Epithelial cell of esophagus (primary cell): Measurements from ENCODE around the gene WDFY1.

Experiments
- DNase-seq: peaks from one replicate; pipeline ENCODE4 v3.0.0; 2010; ENCODE audit warnings: low read depth
- H3K4me3 ChIP-seq: 2 replicates; pipeline ENCODE4 v1.5.1; 2011; ENCODE audit warnings: mild to moderate bottlenecking, low read length, control low read depth
- TF ChIP-seq, protein P1 (sequence below): IDR thresholded peaks from 2 replicates; pipeline ENCODE4 v1.5.1; 2011; ENCODE audit warnings: low read depth, mild to moderate bottlenecking, low read length, control low read depth, inconsistent platforms; ENCODE audit not compliant: insufficient read depth; ENCODE audit errors: missing control alignments

The WDFY1 gene

DNA sequence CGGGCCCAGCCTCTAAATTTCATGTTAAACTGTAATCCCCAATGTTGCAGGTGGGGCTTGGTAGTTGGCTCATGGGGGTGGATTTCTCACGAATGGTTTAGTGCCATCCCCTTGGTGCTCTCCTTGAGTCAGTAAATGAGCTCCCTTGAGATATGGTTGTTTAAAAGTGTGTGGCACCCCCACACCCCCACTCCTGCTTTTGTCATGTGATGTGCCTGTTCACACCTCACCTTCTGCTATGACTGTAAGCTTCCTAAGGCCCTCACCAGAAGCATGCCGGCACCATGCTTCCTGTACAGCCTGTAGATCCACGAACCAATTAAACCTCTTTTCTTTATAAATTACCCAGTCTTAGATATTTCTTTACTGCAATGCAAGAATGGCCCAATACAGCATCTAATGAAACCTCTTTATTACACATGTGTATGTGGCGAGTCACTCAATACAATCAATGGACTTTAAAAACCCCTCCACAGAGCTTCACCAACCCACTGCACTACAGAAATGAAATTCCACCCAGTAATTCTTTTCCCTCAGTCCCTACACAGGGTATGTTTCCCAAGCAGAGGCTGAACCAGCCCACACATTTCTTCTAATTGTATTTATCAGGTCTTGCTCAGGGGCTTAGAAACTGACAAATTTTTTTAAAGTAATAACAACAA, 47.3 kb downstream of the WDFY1 start:
- H3K4me3 ChIP-seq, result no peak overlapping the region
- TF ChIP-seq, protein P1, sequence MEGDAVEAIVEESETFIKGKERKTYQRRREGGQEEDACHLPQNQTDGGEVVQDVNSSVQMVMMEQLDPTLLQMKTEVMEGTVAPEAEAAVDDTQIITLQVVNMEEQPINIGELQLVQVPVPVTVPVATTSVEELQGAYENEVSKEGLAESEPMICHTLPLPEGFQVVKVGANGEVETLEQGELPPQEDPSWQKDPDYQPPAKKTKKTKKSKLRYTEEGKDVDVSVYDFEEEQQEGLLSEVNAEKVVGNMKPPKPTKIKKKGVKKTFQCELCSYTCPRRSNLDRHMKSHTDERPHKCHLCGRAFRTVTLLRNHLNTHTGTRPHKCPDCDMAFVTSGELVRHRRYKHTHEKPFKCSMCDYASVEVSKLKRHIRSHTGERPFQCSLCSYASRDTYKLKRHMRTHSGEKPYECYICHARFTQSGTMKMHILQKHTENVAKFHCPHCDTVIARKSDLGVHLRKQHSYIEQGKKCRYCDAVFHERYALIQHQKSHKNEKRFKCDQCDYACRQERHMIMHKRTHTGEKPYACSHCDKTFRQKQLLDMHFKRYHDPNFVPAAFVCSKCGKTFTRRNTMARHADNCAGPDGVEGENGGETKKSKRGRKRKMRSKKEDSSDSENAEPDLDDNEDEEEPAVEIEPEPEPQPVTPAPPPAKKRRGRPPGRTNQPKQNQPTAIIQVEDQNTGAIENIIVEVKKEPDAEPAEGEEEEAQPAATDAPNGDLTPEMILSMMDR, result no peak
- no peak for DNase-seq

DNA sequence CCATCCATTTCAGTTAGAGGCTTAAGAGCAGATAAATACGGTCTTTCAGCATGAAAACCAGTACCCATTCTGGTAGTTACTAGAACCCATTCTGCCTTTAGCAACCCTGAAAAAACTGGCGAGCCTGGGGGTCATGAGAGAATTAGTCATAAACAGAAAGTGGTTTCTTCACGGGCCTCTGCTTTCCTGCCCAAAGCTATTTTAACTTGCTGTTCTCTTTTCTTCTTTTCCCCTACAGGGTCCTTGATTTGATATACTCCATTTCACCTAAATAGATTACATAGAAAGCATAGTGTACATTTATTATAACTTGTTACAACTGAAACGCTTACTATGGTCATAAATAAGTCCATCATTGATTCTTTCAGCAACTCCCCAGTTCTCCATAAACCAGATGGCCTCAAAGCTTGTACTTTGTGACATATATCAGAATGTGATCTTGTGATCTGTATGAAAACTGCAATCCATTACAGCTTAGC, 48.3 kb downstream of the WDFY1 start:
- DNase-seq, result peak; percentile 22
- TF ChIP-seq, protein P1, result no peak
- no peak overlapping the region for H3K4me3 ChIP-seq

DNA sequence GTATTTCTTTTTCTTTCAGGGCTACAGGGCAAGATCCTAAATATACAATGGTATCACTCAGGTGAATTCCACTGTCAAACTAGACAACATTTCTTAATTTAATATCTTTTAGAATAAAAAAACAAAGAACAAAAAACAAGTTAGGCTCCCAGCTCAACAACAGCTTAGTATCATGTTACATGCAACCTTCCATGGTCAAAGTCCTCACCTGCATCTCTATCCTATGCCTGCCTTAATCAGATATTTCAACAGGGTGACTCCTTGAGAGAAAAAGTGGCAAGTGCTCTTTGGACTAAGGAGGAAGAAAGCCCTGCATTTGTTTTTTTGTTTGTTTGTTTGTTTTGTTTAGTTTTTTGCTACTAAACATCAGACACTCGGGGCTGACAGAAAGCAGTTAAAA, 50.2 kb downstream of the WDFY1 start:
- TF ChIP-seq, protein P1, result no peak
- H3K4me3 ChIP-seq, result no peak overlapping the region
- no peak for DNase-seq

DNA sequence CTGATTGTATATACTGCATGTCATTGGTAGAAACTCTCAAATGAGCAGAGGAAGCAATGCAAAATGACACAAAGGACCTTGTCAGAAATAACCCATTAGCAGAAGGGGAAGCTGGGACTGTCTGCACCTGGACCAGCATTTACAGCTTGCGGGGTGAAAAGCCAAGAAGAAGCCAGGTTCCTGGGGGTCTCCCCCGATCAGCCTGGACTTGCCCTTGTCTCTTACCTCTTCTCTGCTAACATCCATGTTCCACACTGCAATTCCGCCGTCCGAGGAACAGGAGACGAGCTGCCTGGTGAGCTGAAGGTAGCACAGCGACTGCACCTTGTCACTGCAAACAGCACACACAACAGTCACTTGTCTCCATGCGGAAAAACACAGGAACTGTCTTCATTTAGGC, 51.1 kb downstream of the WDFY1 start:
- no peak overlapping the region for H3K4me3 ChIP-seq
- no peak for DNase-seq
- TF ChIP-seq, protein P1, result no peak

DNA sequence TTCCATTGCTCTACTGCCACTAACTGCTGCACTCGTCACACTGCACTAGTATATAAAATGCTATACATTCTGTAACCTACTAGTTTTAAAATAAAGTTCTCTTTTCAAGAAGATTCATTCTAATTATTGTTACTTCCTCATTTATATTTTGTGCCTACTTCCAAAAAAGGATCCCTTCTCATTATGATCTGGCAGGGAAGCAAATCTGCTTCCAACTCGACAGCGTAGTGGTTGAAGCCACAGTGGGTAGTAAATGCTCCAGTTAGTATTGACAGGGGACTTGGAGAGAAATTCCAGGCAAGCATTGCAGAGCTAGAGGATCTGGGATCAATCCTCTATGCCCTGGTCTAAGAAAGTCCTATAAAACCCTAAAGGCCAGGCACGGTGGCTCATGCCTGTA, 54.4 kb downstream of the WDFY1 start:
- DNase-seq, result no peak
- no peak overlapping the region for H3K4me3 ChIP-seq

DNA sequence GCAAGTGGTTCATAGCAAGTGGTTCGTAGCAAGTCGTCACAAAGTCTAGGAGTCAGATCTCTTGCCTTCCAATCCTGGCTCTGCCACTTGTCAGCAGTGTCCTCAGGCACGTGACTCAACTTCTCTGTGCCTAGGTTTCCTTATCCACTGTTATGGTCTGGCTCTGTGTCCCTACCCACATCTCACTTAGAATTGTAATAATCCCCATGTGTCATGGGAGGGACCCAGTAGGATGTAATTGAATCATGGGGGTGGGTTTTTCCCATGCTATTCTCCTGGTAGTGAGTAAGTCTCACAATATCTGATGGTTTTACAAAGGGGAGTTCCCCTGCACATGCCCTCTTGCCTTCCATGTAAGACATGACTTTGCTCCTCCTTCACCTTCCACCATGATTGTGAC, 55.9 kb downstream of the WDFY1 start:
- H3K4me3 ChIP-seq, result no peak overlapping the region
- no peak for DNase-seq
- TF ChIP-seq, protein P1, result no peak

More for the DNA sequence above, 54.4 kb downstream of the WDFY1 start:
- TF ChIP-seq, protein P1, result no peak

DNA sequence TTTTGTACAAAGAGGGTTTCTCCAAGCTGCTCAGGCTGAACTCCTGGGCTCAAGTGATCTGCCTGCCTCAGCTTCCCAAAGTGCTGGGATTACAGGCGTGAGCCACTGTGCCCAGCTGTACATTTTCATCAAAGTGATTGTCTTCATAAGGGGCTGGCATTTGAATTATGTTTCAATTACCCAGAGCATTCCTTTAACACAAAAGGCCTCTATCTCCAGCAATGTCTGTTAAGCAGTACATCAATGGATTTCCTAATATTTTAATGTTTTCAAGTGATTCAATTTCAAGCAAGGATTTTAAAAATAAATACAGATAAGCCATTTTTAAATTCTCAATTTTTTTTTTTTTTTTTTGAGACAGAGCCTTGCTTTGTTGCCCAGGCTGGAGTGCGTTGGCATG, 56.9 kb downstream of the WDFY1 start:
- no peak overlapping the region for H3K4me3 ChIP-seq
- TF ChIP-seq, protein P1, result no peak
- no peak for DNase-seq
